Right ventricle myocardium superior (tissue), 1 donor: ENCODE results near the gene NUDT19. TPM values are rescaled to one million over a fixed set of nuclear protein-coding genes. Genes with fewer than 3 reads are reported as not detected.
"Not testable (repeated sequence)": the region's sequence is repeated elsewhere in the genome, so short reads cannot be mapped to it uniquely, and the experiment has no call there.

Experiments used
- ATAC-seq: fragments of 200-7000 bp; cut with Tn5 transposase; one replicate; pipeline ENCODE4 v1.9.1; 2020; ENCODE audit warnings: mild to moderate bottlenecking; ENCODE audit not compliant: poor library complexity
- DNase-seq: peaks from one replicate; pipeline ENCODE4 v3.0.0-alpha.2; 2020
- intact Hi-C: fragments of 100-400 bp; cut with DNase I; formaldehyde crosslinking; loops from one replicate; pipeline ENCODE4 v1.11.2; 2022
- long read RNA-seq: library from polyadenylated mRNA; unstranded; transcript quantifications from one replicate; pipeline ENCODE4 v2.0.0, GENCODE V29; 2021
- total RNA-seq: library from RNA; stranded (reverse); fragmentation: NEBNext Ultra II Directional; extraction: Animal tissue kit (Norgen Biotek cat#: 25700); gene quantifications from one replicate; pipeline ENCODE4 v1.2.1, GENCODE V29; 2021
- donor health status: DM: no; HTN: yes; CAD: no; lungs with severe emphysema.

NUDT19 gene
- 24.1 TPM for total RNA-seq
- long read RNA-seq, transcript NUDT19-201 (3 exons, 2,967 nt), result major isoform, 14 of 18 reads
- long read RNA-seq, partial matches to known transcripts, result 0 of 18 reads
- long read RNA-seq, other reads (novel, unspliced or antisense), result 4 of 18 reads

GRCh38 chr19:32691291-32691951 is at the start of gene NUDT19:
Gene NUDT19 (plus strand): TSS chr19:32691821. CDS start chr19:32691961, 140 bp downstream.
- DNase-seq, result peak; percentile 93
- intact Hi-C loops, result no loop called here
- ATAC-seq, result peak; percentile 95

- intact Hi-C loops, result no loop called here
- ATAC-seq (no peak), DNase-seq (no peak)
Measured at GRCh38 chr19:32642771-32643170, 48.9 kb upstream of the NUDT19 start.

- ATAC-seq (no peak), DNase-seq (no peak)
- intact Hi-C loops, result no loop called here
Measured at GRCh38 chr19:32646556-32646955, 45.1 kb upstream of the NUDT19 start.

- intact Hi-C loops, result no loop called here
- ATAC-seq (no peak), DNase-seq (no peak)
Measured at GRCh38 chr19:32647361-32647760, 44.3 kb upstream of the NUDT19 start.

- DNase-seq (peak; percentile 85), ATAC-seq (peak; percentile 83)
- intact Hi-C loops, result no loop called here
Measured at GRCh38 chr19:32649751-32650150, 41.9 kb upstream of the NUDT19 start.

GRCh38 chr19:32650671-32651070 is 41.0 kb upstream of the NUDT19 start:
- DNase-seq (no peak), ATAC-seq (no peak)
- intact Hi-C loops, result no loop called here

- ATAC-seq (peak; percentile 78), DNase-seq (peak; percentile 67)
- intact Hi-C loops, result no loop called here
Measured at GRCh38 chr19:32651729-32652140, 39.9 kb upstream of the NUDT19 start.

GRCh38 chr19:32652331-32652730 is 39.3 kb upstream of the NUDT19 start:
- DNase-seq, ATAC-seq, intact Hi-C loops: not testable (repeated sequence)

GRCh38 chr19:32652894-32653598 is 38.6 kb upstream of the NUDT19 start:
- DNase-seq (peak; percentile 88), ATAC-seq (peak; percentile 66)
- intact Hi-C loops, result no loop called here

GRCh38 chr19:32653599-32653915 is 38.1 kb upstream of the NUDT19 start:
- intact Hi-C loops, result no loop called here
- no peak for ATAC-seq
- DNase-seq, result no peak

- ATAC-seq, intact Hi-C loops, DNase-seq: not testable (repeated sequence)
Measured at GRCh38 chr19:32656379-32656778, 35.2 kb upstream of the NUDT19 start.

GRCh38 chr19:32658075-32658474 is 33.5 kb upstream of the NUDT19 start:
- ATAC-seq, result no peak
- intact Hi-C loops, result no loop called here
- no peak for DNase-seq

GRCh38 chr19:32658527-32658926 is 33.1 kb upstream of the NUDT19 start:
- ATAC-seq, result no peak
- intact Hi-C loops, result no loop called here
- no peak for DNase-seq

GRCh38 chr19:32661318-32661717 is 30.3 kb upstream of the NUDT19 start:
- DNase-seq (no peak), ATAC-seq (no peak)
- intact Hi-C loops, result no loop called here

GRCh38 chr19:32662186-32662585 is 29.4 kb upstream of the NUDT19 start:
- intact Hi-C loops, result no loop called here
- no peak for ATAC-seq
- DNase-seq, result no peak

GRCh38 chr19:32666084-32666483 is 25.5 kb upstream of the NUDT19 start:
- DNase-seq (no peak), ATAC-seq (peak; percentile 77)
- intact Hi-C loops, result no loop called here

- ATAC-seq (no peak), DNase-seq (no peak)
- intact Hi-C loops, result no loop called here
Measured at GRCh38 chr19:32669310-32669709, 22.3 kb upstream of the NUDT19 start.

GRCh38 chr19:32671883-32672593 is 19.6 kb upstream of the NUDT19 start:
- intact Hi-C loops, result loop anchor here (10.0 kb wide), 1 partner anchor 87 kb away; the partner anchor contains the start of gene PDCD5
- no peak for ATAC-seq
- no peak for DNase-seq

- intact Hi-C loops, result loop anchor here (10.0 kb wide), 1 partner anchor 88 kb away; the partner anchor contains the start of gene PDCD5
- no peak for DNase-seq
Measured at GRCh38 chr19:32672841-32673240, 18.8 kb upstream of the NUDT19 start.

More at GRCh38 chr19:32672841-32673240, 18.8 kb upstream of the NUDT19 start:
- ATAC-seq, result no peak
